GM21723 (cell line): Measurements from ENCODE around the gene RALGPS1.

Source experiments
- ATAC-seq: cut with Tn5 transposase; IDR thresholded peaks from one replicate; pipeline ENCODE4 v1.9.1; 2021; ENCODE audit warnings: mild to moderate bottlenecking, moderate library complexity; ENCODE audit not compliant: unreplicated experiment

The RALGPS1 gene

GRCh38 chr9:127181595-127182190, 267.1 kb downstream of the RALGPS1 start:
- ATAC-seq: no peak

GRCh38 chr9:127182901-127183746, 268.5 kb downstream of the RALGPS1 start:
- ATAC-seq: no peak

GRCh38 chr9:127183814-127184582, 269.4 kb downstream of the RALGPS1 start:
- ATAC-seq: no peak

GRCh38 chr9:127184641-127185040, 270.1 kb downstream of the RALGPS1 start:
- no peak for ATAC-seq

- no peak for ATAC-seq
These were observed 270.6 kb downstream of the RALGPS1 start for GRCh38 chr9:127185181-127185580.

DNA sequence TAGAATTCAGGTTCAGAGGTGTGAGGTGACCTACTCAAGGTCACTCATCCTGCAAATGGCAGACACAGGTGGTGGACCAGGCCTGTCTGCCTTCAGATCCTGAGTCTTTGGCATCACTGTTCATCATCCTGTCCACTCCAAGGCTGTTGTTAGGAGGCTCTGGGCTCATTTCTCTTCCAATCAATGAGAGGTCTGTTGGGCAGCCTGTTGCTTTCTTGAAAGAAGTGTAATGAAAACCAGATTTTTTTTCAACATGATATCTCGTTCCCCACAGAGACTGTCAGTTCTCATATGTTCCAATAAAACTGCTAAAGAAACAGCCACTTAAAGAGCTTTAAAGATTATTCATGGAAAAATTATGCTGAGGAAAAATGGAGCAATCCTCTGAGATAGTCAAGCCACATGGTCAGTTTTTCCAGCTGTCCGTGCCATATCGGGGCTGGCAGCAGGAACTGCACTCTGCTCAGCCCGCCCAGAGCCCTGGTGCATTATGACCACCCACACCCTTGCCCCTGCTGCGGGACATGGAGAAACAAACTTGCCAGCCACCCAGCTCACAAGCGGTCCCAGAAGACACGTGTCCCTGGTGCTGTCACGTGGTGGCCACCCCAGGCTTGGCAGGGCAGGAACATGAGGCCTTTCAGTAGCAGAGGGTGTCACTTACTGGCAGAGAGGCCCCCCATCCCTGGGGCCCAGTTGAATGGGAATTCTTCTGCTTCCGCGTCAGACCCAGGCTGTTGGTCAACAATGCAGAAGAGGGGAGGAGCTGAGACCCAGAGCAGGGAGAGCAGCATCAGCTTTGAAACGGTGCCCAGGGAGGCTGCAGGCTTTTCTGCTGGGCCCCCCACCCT, 271.6 kb downstream of the RALGPS1 start:
- no peak for ATAC-seq

- no peak for ATAC-seq
These were observed 272.2 kb downstream of the RALGPS1 start for GRCh38 chr9:127186806-127187205.

DNA sequence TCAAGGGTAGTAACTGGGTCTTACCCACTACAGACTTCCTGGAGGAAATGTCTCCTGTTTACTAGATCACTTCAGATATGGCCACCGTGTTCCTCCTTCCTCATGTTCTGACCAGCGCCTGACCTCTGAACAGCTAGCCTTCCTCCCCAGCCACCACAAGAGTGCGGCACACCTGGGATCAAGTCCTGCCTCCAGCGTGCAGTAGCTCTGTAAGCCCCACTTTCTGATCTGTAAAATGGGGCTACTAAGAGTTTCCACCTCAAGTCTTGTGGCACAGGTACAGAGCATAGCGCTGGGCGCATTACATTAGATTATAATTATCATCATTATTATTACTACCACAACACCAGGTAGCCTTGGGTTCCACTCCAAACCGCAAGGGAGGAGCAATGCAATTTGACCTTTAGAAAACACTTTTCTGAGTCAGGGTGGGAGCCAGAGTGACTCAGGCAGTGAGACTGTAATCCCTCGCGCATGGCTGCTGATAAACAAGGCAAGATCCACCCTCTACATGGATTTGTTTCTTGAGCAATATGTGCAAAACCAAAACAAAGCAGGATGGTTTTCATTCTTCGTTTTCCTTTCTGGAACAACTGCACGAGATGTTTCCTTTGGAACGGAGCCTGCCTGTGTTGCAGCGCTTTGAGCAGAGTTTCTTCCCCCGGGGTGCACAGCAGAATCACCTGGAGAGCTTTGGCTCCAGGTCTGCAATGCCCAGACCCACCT, 272.8 kb downstream of the RALGPS1 start:
- no peak for ATAC-seq

DNA sequence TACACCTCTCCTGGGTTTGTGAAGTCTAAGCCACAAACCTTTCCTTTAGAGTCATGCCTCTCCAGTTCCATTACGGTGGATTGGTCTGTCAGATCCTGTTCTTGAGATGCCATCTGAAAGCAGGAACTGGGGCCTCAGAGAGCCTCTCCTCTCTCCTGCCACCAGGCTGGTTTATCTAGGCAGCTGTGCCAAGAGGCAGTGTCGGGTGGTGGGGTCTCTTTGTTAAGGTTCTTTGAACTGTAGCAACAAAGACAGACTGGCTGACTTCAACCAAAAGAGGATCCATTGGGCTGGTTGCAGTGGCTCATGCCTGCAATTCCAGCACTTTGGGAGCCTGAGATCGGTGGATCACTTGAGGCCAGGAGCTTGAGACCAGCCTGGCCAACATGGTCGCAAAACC, 273.8 kb downstream of the RALGPS1 start:
- ATAC-seq: no peak

GRCh38 chr9:127189628-127190027, 275.0 kb downstream of the RALGPS1 start:
- no peak for ATAC-seq

DNA sequence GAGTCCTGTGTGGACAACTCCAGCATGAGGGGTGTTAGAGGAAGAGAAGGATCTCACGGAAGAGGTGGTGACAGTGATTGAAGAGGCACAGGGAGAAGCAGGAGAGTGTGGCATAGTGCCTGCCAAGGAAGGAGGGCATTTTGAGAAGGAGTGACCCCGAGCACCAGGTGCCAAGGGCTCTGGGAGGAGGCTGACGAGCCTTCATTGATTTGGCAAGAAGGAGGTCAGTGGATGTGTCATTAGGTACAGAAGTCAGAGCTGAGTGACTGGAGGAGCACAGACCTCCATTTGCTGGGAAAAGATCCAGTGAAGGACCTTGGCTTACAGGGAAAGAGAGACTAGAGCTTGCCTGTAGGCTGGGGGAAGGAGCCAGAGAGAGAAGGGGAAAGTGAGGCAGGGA, 278.2 kb downstream of the RALGPS1 start:
- no peak for ATAC-seq

DNA sequence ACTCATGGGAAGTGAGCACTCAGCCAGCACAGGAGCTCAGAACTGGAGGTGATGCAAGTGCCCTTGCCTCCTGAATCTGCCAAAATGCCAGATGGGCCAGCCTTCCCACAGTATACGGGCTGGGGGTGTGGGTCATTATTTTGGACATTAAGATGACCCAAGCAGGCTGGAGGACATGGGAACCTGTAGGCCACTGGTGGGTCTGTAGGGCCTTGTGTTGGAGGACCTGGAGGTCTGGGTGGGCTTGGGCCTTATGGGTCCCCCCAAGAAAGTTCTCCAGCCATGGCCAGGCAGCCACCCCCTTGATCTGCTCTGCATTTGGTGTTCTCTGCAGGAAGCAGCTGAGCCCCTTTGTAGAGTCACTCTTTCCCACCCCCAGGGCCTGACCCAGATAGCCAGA, 278.9 kb downstream of the RALGPS1 start:
- ATAC-seq: no peak

- no peak for ATAC-seq
These were observed 280.5 kb downstream of the RALGPS1 start for GRCh38 chr9:127194881-127195713.

DNA sequence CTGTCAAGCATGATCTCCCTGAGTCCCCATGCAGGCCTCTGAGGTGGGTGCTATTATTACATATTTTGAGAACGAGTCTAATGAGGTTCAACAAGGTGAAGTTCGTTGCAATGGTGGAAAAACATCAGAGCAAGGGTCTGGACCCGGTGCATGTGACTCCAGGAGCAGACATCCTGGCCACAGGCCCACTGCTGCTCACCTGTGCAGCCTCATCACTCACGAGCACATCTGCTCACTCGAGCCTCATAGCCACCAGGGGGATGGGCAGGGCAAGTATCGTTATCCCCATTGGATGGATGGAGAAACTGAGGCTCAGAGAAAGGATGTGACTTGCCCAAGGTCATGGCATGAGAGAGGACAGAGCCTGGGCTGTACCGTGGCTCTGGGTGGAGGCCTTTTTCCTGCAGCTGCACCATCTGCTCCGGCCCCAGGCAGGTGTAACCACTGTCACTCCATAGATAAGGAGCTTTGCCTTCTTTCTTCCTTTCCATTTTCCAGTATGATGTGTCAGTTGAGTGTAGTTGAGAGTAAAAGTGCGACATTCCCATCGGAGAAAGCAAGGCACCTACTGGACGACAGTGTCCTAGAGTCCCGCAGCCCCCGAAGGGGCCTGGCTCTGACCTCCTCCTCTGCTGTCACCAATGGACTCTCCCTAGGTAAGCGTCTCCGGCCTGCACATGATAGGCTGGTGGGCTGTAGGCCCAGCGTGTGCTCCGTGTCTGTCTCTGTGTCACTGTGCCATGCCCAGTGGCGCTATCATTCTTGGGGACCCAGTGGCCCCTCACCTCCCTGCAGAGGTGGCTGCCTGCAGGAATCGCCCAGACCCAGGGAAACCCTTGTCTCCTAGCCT, 281.6 kb downstream of the RALGPS1 start:
- no peak for ATAC-seq

DNA sequence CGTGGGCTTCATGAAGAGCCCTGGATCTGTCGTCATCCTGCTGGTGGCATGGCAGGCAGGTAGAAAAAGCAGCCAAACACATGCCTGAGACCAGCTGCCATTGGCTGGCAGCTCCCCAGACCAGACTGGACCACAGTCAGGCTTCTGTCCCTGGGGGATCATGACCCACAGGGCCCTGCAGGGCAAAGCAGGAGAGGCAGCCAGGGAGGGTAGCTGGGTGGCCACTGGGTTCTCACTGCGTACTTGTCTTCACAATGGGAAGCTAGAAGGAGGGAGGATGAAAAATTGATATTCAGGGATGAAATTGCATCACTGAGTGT, 282.2 kb downstream of the RALGPS1 start:
- ATAC-seq: no peak

GRCh38 chr9:127197186-127197860, 282.7 kb downstream of the RALGPS1 start:
- no peak for ATAC-seq

DNA sequence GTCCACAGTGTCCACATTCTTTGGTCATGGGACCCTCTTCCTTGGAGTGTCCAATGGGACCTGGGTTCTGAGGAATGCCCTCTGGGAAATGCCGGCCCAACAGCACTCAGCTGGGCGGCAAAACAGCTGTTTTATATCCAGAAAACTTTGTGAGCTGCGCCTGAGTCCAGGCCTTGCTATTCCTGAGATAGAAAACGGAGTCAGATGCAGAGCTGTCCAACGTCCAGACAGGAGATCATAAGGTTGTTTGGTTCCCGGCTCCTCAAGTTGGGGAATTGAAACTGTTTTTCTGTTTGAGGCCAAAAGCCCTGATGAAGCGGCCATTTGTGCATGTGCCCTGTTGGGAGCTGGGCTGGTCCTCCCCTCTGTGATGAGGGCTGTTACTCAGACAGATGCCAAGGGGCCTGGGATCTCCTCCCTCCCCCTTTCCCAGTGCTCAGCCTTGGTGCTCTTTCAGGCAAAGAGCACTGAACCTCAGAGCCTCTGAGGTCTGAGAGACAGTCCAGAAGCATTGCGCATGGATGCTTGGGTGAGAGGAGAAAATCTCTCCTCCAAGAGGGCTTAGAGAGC, 283.4 kb downstream of the RALGPS1 start:
- no peak for ATAC-seq

- no peak for ATAC-seq
These were observed 284.0 kb downstream of the RALGPS1 start for GRCh38 chr9:127198587-127198986.
